Caco-2 (cell line): ENCODE data around the gene PLCG1. TPM values are rescaled to one million over a fixed set of nuclear protein-coding genes. Genes with fewer than 3 reads are reported as not detected.
A peak's percentile ranks its signal among the peaks of the same experiment; 100 is the strongest.

Source experiments
- BruUV-seq: library from RNA; stranded (reverse); fragments of 400-500 nt; replicated peaks from 2 replicates; lab custom pipeline; 2021; lab: Mats Ljungman, UMichigan
- CTCF ChIA-PET: fragments of 300-600 bp; sonication (Branson Sonifier 250); formaldehyde crosslinking; loops from one replicate; lab custom pipeline; 2022; ENCODE audit warnings: antibody characterized with exemption; lab: Charles Lee
- POLR2A ChIA-PET: fragments of 300-600 bp; sonication (Branson Sonifier 250); formaldehyde crosslinking; loops from one replicate; lab custom pipeline; 2022; ENCODE audit warnings: antibody characterized with exemption; lab: Charles Lee
- DNase-seq, 2 experiments: peaks; one replicate each; pipeline versions ENCODE4 v3.0.0 to v3.0.0-alpha.2; 2020 to 2022
- H3K27me3 ChIP-seq: replicated peaks from 2 replicates; pipeline ENCODE4 v1.6.0; 2011; ENCODE audit warnings: low read length; ENCODE audit not compliant: control insufficient read depth, insufficient read depth
- H3K36me3 ChIP-seq: 2 replicates; pipeline ENCODE4 v1.5.1; 2011; ENCODE audit warnings: low read length; ENCODE audit not compliant: control insufficient read depth, insufficient read depth
- H3K4me1 ChIP-seq: fragments of 250-450 bp; sonication (Bioruptor Pico); 2 replicates; pipeline ENCODE4 v1.5.1; 2020; ENCODE audit warnings: mild to moderate bottlenecking
- H3K4me3 ChIP-seq: 2 replicates; pipeline ENCODE4 v1.5.1; 2011; ENCODE audit warnings: low read depth, mild to moderate bottlenecking, control low read depth, low read length
- H3K9me3 ChIP-seq: fragments of 250-450 bp; sonication (Bioruptor Pico); 2 replicates; pipeline ENCODE4 v1.5.1; 2020; ENCODE audit warnings: mild to moderate bottlenecking, moderate library complexity
- H3K27ac Mint-ChIP-seq: one replicate; pipeline ENCODE4 v1.8.0; 2022; ENCODE audit warnings: mixed read lengths; ENCODE audit not compliant: unreplicated experiment
- H3K27me3 Mint-ChIP-seq: one replicate; pipeline ENCODE4 v1.8.0; 2022; ENCODE audit warnings: mixed read lengths; ENCODE audit not compliant: insufficient read depth, unreplicated experiment
- H3K36me3 Mint-ChIP-seq: one replicate; pipeline ENCODE4 v1.8.0; 2022; ENCODE audit warnings: mild to moderate bottlenecking, mixed read lengths; ENCODE audit not compliant: insufficient read depth, unreplicated experiment
- H3K4me1 Mint-ChIP-seq: one replicate; pipeline ENCODE4 v1.8.0; 2022; ENCODE audit warnings: low read depth, mixed read lengths; ENCODE audit not compliant: unreplicated experiment
- H3K4me3 Mint-ChIP-seq: one replicate; pipeline ENCODE4 v1.8.0; 2022; ENCODE audit warnings: mild to moderate bottlenecking, moderate library complexity, mixed read lengths; ENCODE audit not compliant: unreplicated experiment
- H3K9me3 Mint-ChIP-seq: one replicate; pipeline ENCODE4 v1.8.0; 2022; ENCODE audit warnings: mixed read lengths; ENCODE audit not compliant: unreplicated experiment
- CTCF ChIP-seq, 2 experiments: fragments of 200-600 bp in 1 of 2; IDR thresholded peaks; 1 replicate in 1 of 2; 2 replicates in 1 of 2; pipeline versions ENCODE4 v1.5.1 to v1.8.0; 2011 to 2022; ENCODE audit warnings: antibody characterized with exemption in 1 of 2, control low read depth in 1 of 2, inconsistent platforms in 1 of 2, low read depth in 1 of 2, low read length in 1 of 2, mild to moderate bottlenecking in 1 of 2, moderate library complexity in 1 of 2; ENCODE audit not compliant: insufficient read depth in 1 of 2, severe bottlenecking in 1 of 2, unreplicated experiment in 1 of 2
- intact Hi-C: fragments of 100-400 bp; cut with micrococcal nuclease; formaldehyde crosslinking; loops from one replicate; pipeline ENCODE4 v1.10.0; 2022; ENCODE audit not compliant: unreplicated experiment
- total RNA-seq: library from RNA; stranded (reverse); gene quantifications from 2 replicates; pipeline ENCODE4 v1.2.3, GENCODE V29; 2022

Gene PLCG1
- total RNA-seq, 1 experiment from 2014 or later: 196 TPM

- intact Hi-C loops: no loop called here
- Histone ChIP-seq H3K9me3 (no peaks in the 10 kb centered on the region), H3K27me3 (no peaks in the 10 kb centered on the region), H3K4me3 (no peak overlapping the region), H3K36me3 (peaks cover 11% of the 10 kb centered on the region; the same call in 1 of the 2 replicates), H3K4me1 (no peaks in the 10 kb centered on the region)
- no peak overlapping the region for H3K4me3 Mint-ChIP-seq
- BruUV-seq: no TSS peak
- ChIA-PET POLR2A (no interaction called here), CTCF (interaction anchor here (0.6 to 1.7 kb wide), 4 partner anchors 101 to 248 kb away, joined by 3 to 8 read pairs (median 6); partner anchors contain the start of gene LPIN3)
- H3K27ac Mint-ChIP-seq: no peak overlapping the region
- H3K4me1 Mint-ChIP-seq: peaks cover 4% of the 10 kb centered on the region
- no peaks in the 10 kb centered on the region for H3K9me3 Mint-ChIP-seq
- no peak for DNase-seq
- no peak for TF ChIP-seq CTCF (IDR thresholded peaks at IDR 0.05; ENCODE audit: insufficient read depth in 1 of 2, low read depth in 1 of 2, low read length in 1 of 2, severe bottlenecking in 1 of 2, unreplicated experiment in 1 of 2)
- H3K36me3 Mint-ChIP-seq: peaks cover 83% of the 10 kb centered on the region
- no peaks in the 10 kb centered on the region for H3K27me3 Mint-ChIP-seq
These were observed 45.4 kb upstream of the PLCG1 start for GRCh38 chr20:41091927-41092326.

- POLR2A ChIA-PET: interaction anchor here (1.6 kb wide), 1 partner anchor 104 kb away, joined by 10 read pairs; no protein-coding TSS in a partner anchor
- H3K27me3 Mint-ChIP-seq: no peaks in the 10 kb centered on the region
- no peaks in the 10 kb centered on the region for H3K4me1 ChIP-seq
- BruUV-seq: no TSS peak
- CTCF ChIA-PET: interaction anchor here (0.6 to 2.5 kb wide), 15 partner anchors 8 to 246 kb away, joined by 3 to 140 read pairs (median 4); partner anchors contain the start of gene LPIN3
- DNase-seq: no peak
- H3K9me3 ChIP-seq: no peaks in the 10 kb centered on the region
- H3K36me3 ChIP-seq: peaks cover 11% of the 10 kb centered on the region
- H3K36me3 Mint-ChIP-seq: peaks cover 93% of the 10 kb centered on the region
- H3K27ac Mint-ChIP-seq: no peak overlapping the region
- intact Hi-C loops: loop anchor here (1.0 kb wide), 4 partner anchors 13 to 126 kb away; partner anchors contain the start of gene TOP1
- no peaks in the 10 kb centered on the region for H3K9me3 Mint-ChIP-seq
- no peaks in the 10 kb centered on the region for H3K27me3 ChIP-seq
- no peak overlapping the region for H3K4me3 Mint-ChIP-seq
- TF ChIP-seq CTCF (IDR thresholded peaks at IDR 0.05; ENCODE audit: insufficient read depth in 1 of 2, low read depth in 1 of 2, low read length in 1 of 2, severe bottlenecking in 1 of 2, unreplicated experiment in 1 of 2): no peak
- no peaks in the 10 kb centered on the region for H3K4me1 Mint-ChIP-seq
- no peak overlapping the region for H3K4me3 ChIP-seq
These were observed 42.8 kb upstream of the PLCG1 start for GRCh38 chr20:41094353-41095055.

GRCh38 chr20:41095110-41095969 lies 42.0 kb upstream of the PLCG1 start:
- no TSS peak for BruUV-seq
- H3K4me1 Mint-ChIP-seq: no peaks in the 10 kb centered on the region
- no peak overlapping the region for H3K27ac Mint-ChIP-seq
- no peaks in the 10 kb centered on the region for H3K27me3 Mint-ChIP-seq
- CTCF ChIA-PET: interaction anchor here (0.6 to 2.5 kb wide), 16 partner anchors 9 to 245 kb away, joined by 3 to 140 read pairs (median 4); partner anchors contain the start of gene LPIN3
- no peaks in the 10 kb centered on the region for H3K9me3 Mint-ChIP-seq
- POLR2A ChIA-PET: interaction anchor here (1.6 kb wide), 1 partner anchor 105 kb away, joined by 10 read pairs; no protein-coding TSS in a partner anchor
- intact Hi-C loops: loop anchor here (1.0 kb wide), 4 partner anchors 12 to 127 kb away; partner anchors contain the start of gene TOP1
- peak; percentile 66 to 75 for DNase-seq
- H3K4me3 Mint-ChIP-seq: no peak overlapping the region
- H3K36me3 Mint-ChIP-seq: peaks cover 93% of the 10 kb centered on the region
- Histone ChIP-seq H3K9me3 (no peaks in the 10 kb centered on the region), H3K4me1 (no peaks in the 10 kb centered on the region), H3K4me3 (no peak overlapping the region), H3K27me3 (no peaks in the 10 kb centered on the region), H3K36me3 (peaks cover 13% of the 10 kb centered on the region)
- TF ChIP-seq CTCF (IDR thresholded peaks at IDR 0.05; ENCODE audit: insufficient read depth in 1 of 2, low read depth in 1 of 2, low read length in 1 of 2, severe bottlenecking in 1 of 2, unreplicated experiment in 1 of 2): peak; percentile 98 to 99
